Amygdala (tissue), 56 donors: Measurements from ENCODE around the gene KCNK7.
A peak's percentile ranks its signal among the peaks of the same experiment; 100 is the strongest.

Experiments used
- DNase-seq, 56 donors: peaks; one replicate each; lab custom pipeline; 2025; lab: John Stamatoyannopoulos, UW

KCNK7 gene

GRCh38 chr11:65612691-65613090 lies 17.1 kb upstream of the KCNK7 start:
- no peak for DNase-seq

- DNase-seq = peak in 2 of 56 donors; percentile 29 to 45
Measured at GRCh38 chr11:65611758-65612603, 16.4 kb upstream of the KCNK7 start.

GRCh38 chr11:65611028-65611757 lies 15.6 kb upstream of the KCNK7 start:
- peak; percentile 31 to 90 (median 75) for DNase-seq

- peak in 2 of 56 donors; percentile 24 to 26 for DNase-seq
Measured at GRCh38 chr11:65610404-65610803, 14.8 kb upstream of the KCNK7 start.

- no peak for DNase-seq
Measured at GRCh38 chr11:65609665-65610064, 14.1 kb upstream of the KCNK7 start.

- DNase-seq = no peak
Measured at GRCh38 chr11:65609229-65609628, 13.6 kb upstream of the KCNK7 start.

GRCh38 chr11:65607614-65608426 lies 12.2 kb upstream of the KCNK7 start:
- DNase-seq = no peak

- peak; percentile 41 to 98 (median 92) for DNase-seq
Measured at GRCh38 chr11:65606876-65607613, 11.4 kb upstream of the KCNK7 start.

GRCh38 chr11:65604258-65604657 lies 8.7 kb upstream of the KCNK7 start:
- no peak for DNase-seq

- DNase-seq = no peak
Measured at GRCh38 chr11:65599955-65600246, 4.3 kb upstream of the KCNK7 start.

GRCh38 chr11:65599216-65599954 lies 3.8 kb upstream of the KCNK7 start:
- no peak for DNase-seq

GRCh38 chr11:65598258-65598699 lies 2.7 kb upstream of the KCNK7 start:
- no peak for DNase-seq

- no peak for DNase-seq
Measured at GRCh38 chr11:65596520-65596919, 920 bp upstream of the KCNK7 start.

GRCh38 chr11:65595131-65595530 lies 469 bp downstream of the KCNK7 start:
- DNase-seq = no peak

GRCh38 chr11:65593518-65594414 lies 1.8 kb downstream of the KCNK7 start:
- DNase-seq = peak in 50 of 56 donors; percentile 10 to 84 (median 70)

- DNase-seq = no peak
Measured at GRCh38 chr11:65592858-65593517, 2.6 kb downstream of the KCNK7 start.

- no peak for DNase-seq
Measured at GRCh38 chr11:65591939-65592857, 3.4 kb downstream of the KCNK7 start.
